ENCODE data around the gene SND1. TPM values are rescaled to one million over a fixed set of nuclear protein-coding genes. Genes with fewer than 3 reads are reported as not detected.
A peak's percentile ranks its signal among the peaks of the same experiment; 100 is the strongest.

SND1 gene
- total RNA-seq, 1 donor from 2014 or later = 165 TPM

DNA sequence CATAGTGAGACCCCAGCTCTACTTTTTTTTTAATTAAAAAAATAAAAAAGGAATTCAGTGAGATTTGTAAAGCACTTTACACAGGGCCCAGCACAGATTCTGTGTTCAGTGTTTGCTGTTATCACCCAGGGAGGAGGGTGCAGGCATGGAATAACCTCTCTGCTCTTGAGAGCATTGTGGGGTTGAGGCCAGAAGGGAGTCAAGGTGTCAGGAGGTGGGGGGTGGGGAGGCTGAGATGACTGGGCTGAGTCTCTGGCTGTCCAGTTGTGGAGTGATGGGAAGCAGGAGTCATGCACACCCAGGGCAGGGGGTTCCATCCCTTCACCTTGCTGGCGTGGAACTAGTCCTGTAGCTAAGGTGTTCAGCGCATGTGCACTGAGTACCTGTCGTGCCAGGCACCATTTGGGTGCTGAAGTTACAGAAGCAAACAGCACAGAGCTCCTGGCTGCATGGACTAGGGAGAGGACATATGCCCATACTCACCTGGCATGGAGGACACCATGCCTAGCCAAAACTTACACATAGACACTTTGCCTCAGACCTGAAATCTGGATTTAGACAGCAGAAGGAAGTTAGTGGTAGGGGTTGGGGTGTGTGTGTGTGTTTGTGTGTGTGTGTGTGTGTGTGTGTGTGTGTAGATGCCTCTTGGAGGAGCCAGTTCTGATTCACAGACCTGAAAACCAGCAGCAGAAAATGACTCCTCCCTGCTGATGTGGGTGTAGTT lies 448.4 kb downstream of the SND1 start:
- TF ChIP-seq, protein P1, sequence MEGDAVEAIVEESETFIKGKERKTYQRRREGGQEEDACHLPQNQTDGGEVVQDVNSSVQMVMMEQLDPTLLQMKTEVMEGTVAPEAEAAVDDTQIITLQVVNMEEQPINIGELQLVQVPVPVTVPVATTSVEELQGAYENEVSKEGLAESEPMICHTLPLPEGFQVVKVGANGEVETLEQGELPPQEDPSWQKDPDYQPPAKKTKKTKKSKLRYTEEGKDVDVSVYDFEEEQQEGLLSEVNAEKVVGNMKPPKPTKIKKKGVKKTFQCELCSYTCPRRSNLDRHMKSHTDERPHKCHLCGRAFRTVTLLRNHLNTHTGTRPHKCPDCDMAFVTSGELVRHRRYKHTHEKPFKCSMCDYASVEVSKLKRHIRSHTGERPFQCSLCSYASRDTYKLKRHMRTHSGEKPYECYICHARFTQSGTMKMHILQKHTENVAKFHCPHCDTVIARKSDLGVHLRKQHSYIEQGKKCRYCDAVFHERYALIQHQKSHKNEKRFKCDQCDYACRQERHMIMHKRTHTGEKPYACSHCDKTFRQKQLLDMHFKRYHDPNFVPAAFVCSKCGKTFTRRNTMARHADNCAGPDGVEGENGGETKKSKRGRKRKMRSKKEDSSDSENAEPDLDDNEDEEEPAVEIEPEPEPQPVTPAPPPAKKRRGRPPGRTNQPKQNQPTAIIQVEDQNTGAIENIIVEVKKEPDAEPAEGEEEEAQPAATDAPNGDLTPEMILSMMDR (IDR thresholded peaks at IDR 0.05; ENCODE audit: partially characterized antibody, unreplicated experiment) = no peak
- peaks cover 15% of the 10 kb centered on the region for H3K9me3 Mint-ChIP-seq (ENCODE audit: unreplicated experiment)
- no peak overlapping the region for H3K27ac Mint-ChIP-seq (ENCODE audit: unreplicated experiment)
- peaks cover 13% of the 10 kb centered on the region for H3K27me3 Mint-ChIP-seq (ENCODE audit: unreplicated experiment)
- peaks cover 28% of the 10 kb centered on the region for H3K4me1 Mint-ChIP-seq (ENCODE audit: low read depth, unreplicated experiment)
- no peak for DNase-seq
- H3K4me3 Mint-ChIP-seq (ENCODE audit: unreplicated experiment) = no peak overlapping the region
- no peaks in the 10 kb centered on the region for H3K36me3 Mint-ChIP-seq (ENCODE audit: unreplicated experiment)

DNA sequence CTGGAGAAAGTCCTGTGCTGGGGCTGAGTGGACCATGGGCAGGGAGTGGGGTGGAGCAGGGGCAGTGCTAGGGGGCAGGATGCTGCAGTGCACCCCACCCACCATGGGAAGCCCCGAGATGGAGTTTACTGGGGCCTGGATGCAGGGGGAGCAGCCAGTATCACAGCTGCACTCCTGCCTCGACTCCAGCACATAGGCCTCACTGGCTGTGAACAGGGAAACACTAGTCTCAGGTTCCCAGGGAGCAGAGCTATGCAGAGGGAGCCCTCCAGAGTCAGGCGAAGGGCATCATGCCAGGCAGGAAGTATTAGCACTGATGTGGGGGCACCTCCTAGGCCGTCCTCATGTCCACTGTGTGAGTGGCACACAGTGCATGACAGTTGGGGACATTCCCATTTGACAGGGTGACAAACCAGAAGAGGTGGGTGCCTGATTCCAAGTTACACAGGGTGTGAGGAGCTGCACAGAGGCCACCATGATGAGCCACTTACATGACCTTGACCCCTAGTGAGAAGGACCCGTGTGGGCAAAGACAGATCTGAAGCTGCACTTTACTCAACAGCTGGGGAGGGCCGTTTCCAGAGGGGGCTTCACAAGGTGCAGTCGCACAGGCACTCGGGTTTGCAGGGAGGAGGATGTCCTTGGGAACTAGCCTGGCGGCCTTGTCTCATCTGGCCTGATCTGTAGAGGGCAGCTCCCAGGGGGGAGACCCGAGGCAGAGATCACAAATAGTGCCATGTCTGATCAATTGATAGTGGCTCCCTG lies 449.1 kb downstream of the SND1 start:
- H3K9me3 Mint-ChIP-seq (ENCODE audit: unreplicated experiment) = peaks cover 15% of the 10 kb centered on the region

DNA sequence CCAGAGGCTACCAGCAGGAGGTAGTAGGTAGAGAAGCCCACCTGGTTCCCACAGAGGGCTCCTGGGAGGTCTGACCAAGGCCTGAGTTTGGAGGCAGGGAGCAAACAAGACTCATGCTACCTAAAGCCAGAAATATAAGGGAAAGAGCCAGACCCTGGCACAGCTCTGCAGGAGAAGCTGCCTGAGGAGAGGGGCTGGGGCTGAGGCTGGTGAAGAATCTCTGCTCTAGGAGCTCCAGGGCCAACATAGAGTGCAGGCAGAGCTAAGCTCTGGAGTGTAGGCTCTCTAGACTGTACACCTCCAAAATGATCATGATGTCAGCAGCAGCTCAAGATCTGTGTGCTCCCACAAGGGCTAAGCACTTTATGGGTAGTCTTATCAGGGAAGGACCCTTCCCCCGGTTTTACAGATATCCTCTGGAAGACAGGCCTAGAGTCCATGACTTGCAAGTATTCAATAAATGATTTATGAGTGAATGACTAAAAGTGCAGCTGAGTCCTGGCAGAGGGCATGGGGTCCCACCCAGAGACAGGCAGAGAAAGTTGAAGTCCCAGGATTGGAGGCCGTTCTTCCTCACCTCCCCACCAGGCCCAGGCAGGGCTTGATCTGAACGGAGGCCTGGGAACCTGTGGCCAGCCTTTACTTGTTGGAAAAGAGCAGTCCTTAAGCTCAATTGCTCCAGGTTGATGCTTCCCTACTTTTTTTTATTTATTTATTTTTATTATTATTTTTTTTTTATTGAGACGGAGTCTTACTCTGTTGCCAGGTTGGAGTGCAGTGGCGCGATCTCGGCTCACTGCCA lies 450.7 kb downstream of the SND1 start:
- peak overlapping the region; percentile 20 for H3K4me3 Mint-ChIP-seq (ENCODE audit: unreplicated experiment)
- TF ChIP-seq, protein P1 (IDR thresholded peaks at IDR 0.05; ENCODE audit: partially characterized antibody, unreplicated experiment) = no peak
- peaks cover 19% of the 10 kb centered on the region for H3K9me3 Mint-ChIP-seq (ENCODE audit: unreplicated experiment)
- H3K4me1 Mint-ChIP-seq (ENCODE audit: low read depth, unreplicated experiment) = peaks cover 10% of the 10 kb centered on the region
- DNase-seq = peak; percentile 7
- no peaks in the 10 kb centered on the region for H3K36me3 Mint-ChIP-seq (ENCODE audit: unreplicated experiment)
- H3K27ac Mint-ChIP-seq (ENCODE audit: unreplicated experiment) = no peak overlapping the region
- H3K27me3 Mint-ChIP-seq (ENCODE audit: unreplicated experiment) = peaks cover 11% of the 10 kb centered on the region

More for the DNA sequence above, 449.1 kb downstream of the SND1 start:
- H3K36me3 Mint-ChIP-seq (ENCODE audit: unreplicated experiment) = no peaks in the 10 kb centered on the region
- no peak for DNase-seq
- H3K4me3 Mint-ChIP-seq (ENCODE audit: unreplicated experiment) = peak overlapping the region; percentile 49
- TF ChIP-seq, protein P1 (IDR thresholded peaks at IDR 0.05; ENCODE audit: partially characterized antibody, unreplicated experiment) = no peak
- H3K27ac Mint-ChIP-seq (ENCODE audit: unreplicated experiment) = no peak overlapping the region
- H3K4me1 Mint-ChIP-seq (ENCODE audit: low read depth, unreplicated experiment) = peaks cover 23% of the 10 kb centered on the region
- peaks cover 12% of the 10 kb centered on the region for H3K27me3 Mint-ChIP-seq (ENCODE audit: unreplicated experiment)

DNA sequence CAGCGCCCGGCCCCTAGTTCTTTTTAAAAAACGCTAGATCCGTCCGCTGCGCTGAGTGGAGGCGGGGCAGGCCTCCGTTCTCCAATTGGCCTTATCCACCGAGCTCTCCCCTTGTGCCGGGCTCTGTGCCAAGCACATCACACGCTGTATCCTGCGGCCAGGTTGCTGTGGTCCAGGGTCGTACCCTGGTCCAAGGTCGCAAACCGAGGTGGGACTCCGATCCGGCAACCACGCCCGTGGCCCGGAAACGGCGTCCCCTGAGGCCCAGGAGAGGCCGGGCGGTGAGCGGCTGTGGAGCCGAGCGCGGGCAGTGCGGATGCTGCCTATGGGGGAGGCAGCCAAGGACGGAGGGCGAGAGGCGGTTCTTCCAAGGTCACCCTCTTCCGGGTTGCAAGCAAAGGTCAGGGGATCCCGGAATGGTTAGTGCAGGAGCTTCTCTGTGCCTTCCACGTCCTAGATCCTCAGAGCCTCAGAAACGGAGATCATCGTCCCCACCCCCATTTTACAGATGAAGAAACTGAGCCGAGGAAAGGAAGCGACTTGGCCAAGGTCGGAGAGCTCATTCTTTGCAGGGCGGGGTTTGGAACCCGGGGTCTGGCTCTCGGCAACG lies 451.6 kb downstream of the SND1 start:
- no peak for DNase-seq
- Mint-ChIP-seq H3K4me3 (ENCODE audit: unreplicated experiment) (peak overlapping the region; percentile 73), H3K36me3 (ENCODE audit: unreplicated experiment) (no peaks in the 10 kb centered on the region), H3K27ac (ENCODE audit: unreplicated experiment) (no peak overlapping the region), H3K9me3 (ENCODE audit: unreplicated experiment) (peaks cover 21% of the 10 kb centered on the region), H3K4me1 (ENCODE audit: low read depth, unreplicated experiment) (peaks cover 10% of the 10 kb centered on the region), H3K27me3 (ENCODE audit: unreplicated experiment) (peaks cover 11% of the 10 kb centered on the region)
- TF ChIP-seq, protein P1 (IDR thresholded peaks at IDR 0.05; ENCODE audit: partially characterized antibody, unreplicated experiment) = no peak
